HS-5 (cell line): ENCODE data around the gene NTSR1.

Experiments
- DNase-seq: peaks from one replicate; pipeline ENCODE4 v3.0.0-alpha.2; 2012; ENCODE audit warnings: low read depth

NTSR1 gene

DNA sequence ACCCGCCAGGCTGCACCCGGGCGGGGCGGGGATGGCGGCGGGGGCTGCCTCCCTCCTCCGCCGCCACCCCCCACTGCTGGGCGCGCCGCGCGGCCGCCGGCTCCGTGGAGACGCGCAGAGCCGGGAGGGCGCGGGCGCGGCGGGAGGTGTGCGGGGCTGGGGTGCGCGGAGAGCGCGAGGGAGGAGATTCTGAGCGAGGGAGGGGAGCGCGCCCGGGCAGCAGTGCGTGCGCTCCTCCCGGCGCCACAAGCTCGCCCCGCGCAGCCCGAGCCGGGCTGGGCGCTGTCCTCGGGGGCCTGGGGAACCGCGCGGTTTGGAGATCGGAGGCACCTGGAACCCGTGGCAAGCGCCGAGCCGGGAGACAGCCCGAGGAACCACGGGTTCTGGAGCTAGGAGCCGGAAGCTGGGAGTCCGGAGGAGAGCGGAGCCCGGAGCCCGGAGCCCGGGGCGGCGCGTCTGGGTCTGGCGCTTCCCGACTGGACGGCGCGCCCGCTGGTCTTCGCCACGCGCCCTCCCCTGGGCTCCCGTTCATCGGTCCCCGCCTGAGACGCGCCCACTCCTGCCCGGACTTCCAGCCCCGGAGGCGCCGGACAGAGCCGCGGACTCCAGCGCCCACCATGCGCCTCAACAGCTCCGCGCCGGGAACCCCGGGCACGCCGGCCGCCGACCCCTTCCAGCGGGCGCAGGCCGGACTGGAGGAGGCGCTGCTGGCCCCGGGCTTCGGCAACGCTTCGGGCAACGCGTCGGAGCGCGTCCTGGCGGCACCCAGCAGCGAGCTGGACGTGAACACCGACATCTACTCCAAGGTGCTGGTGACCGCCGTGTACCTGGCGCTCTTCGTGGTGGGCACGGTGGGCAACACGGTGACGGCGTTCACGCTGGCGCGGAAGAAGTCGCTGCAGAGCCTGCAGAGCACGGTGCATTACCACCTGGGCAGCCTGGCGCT lies at the start of gene NTSR1:
Gene NTSR1 (plus strand): TSS at position 246 of the 946 bp plus-strand sequence. CDS start 372 bp downstream, at position 618.
- no peak for DNase-seq

DNA sequence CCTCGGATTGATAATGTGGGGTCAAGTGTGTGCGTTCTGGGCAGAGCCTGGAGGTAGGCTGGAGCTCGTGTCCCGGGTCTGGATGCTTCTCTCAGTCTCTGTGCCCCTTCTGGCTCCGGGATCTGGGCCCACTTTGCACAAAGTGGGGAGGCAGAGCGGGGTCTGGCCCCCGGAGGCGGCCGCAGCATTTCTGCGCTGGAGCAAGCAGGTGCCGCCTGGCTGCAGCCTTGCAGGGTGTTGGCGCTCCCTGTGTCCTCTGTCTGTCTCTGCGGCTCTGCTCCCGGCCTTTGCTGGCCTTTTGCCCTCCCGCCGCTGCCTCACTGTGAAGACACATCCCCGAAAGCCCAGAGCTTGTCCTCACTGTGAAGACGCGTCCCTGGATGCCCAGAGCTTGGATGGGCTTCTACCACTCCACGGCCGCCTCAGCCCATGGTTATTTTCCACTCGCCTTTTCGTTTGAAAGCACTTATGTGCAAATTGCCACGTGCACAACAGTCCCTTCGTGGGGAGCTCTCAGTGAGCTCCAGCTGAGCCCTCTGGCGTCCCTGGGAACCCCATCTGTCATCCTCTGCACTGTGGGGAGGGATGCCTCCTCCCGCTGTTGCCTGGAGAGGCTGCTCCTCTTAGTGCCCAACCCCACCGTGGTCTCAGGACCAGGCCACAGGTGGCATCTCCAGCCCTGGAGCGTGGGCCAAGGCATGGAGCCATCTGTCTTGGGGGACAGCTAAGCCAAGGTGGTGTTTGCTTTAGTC lies 49.0 kb upstream of the NTSR1 start:
- no peak for DNase-seq

DNA sequence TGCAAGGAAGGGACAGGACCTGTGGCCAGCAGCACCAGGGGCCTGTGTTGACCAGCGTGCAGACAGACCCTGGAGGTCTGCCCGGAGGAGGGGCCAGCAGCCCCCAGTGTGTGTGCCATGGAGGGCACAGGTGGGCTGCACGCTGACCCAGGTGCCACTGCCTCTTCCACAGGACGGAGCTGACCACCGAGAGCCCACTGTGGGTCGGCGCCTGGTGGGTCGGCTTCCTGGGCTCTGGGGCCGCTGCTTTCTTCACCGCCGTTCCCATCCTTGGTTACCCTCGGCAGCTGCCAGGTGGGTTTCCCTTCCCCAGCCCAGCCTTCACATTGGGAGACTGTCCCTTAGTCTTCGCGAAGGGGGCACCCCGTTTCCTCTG lies 48.4 kb upstream of the NTSR1 start:
- no peak for DNase-seq

DNA sequence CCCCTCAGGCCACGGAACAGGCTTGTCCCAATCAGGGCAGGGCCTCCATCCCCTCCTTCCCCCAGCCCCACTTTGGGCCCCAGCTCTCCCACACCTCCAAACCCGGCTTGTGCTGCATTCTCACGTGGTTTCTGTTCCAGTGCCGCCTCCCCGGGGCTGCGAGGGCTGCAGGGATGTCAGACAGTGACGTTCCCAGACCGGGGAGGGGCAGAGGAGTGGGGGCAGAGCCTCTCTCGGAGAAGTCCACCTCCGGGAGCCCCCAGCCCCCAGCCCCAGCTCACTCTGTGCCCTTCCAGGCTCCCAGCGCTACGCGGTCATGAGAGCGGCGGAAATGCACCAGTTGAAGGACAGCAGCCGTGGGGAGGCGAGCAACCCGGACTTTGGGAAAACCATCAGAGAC lies 47.9 kb upstream of the NTSR1 start:
- DNase-seq, result no peak

DNA sequence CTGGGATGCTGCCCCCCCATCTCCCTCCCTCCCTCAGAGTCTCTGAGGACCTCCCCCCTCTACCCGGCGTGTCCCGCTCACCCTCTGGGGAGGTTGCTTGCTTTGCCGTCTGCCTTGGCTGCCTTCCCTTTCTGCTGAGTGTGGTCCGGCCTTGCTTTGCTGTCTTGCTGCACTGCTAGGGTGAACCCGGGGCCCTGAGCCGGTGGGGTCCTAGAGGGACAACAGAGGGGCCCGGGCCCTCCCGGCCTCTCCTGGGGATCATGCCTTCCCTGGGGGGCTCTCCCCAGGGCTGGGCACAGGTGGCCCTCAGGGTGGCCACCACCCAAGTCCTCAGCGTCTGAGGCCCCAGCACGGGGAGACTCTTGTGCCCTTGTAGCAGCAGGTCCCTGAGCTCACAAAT lies 47.0 kb upstream of the NTSR1 start:
- DNase-seq, result no peak

DNA sequence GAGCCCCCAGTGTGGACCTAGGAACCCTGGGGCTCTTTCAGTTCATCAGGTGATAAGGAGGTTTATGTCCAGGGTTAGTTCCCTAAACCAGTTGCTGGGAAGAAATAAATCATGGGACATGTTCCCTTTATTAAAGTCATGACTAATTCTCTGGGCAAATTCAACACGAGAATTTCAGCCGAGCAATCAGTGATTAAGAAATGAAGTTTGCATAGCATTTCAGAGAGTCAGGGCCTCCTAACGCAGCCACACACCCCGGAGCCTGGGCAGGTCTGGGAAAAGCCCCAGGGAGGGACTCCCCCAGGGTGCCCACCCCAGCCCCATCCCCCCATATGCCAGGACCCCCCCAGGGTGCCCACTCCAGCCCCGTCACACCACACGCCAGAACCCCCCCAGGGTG lies 46.2 kb upstream of the NTSR1 start:
- peak; percentile 69 for DNase-seq

DNA sequence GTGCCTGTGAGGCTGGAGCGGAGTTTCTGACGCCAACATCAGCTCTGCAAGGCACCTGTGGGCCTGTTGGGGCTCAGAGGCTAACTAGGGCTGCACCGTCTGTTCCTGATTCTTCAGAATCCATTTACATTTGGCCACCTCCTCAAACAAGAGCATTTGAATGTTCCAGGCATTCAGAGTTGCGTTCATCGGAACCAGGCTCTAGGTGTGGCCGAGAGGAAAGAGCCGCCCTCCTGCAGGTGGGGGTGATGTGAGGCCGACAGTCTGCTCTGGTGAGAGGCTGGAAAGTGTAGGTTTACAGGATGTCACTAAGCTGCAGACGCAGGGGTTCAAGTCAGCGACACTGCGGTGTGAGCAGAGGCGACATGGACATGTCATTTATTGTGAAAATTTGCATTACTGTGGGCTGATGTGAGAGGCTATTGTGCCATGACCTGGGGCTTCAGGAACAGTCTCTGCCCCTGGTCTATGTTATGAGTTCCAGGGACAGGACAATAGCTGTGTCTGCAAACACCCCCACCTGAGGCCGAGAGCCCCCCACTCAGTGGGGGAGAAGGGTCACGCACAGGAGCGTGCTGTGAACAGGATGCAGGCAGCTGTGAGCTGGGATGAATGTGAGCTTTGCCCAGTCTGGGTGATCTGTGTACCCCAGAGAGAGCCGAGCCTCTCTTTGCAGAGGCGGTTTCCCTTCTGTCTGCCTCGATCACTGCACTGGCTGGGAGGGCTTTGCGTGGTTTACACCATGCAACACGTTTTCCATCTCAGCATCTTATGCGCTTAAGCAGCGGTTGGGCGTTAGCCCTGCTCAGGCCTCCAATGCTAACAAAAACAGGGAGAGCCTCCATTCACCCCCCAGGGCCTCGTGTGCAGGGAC lies 45.3 kb upstream of the NTSR1 start:
- DNase-seq, result no peak

DNA sequence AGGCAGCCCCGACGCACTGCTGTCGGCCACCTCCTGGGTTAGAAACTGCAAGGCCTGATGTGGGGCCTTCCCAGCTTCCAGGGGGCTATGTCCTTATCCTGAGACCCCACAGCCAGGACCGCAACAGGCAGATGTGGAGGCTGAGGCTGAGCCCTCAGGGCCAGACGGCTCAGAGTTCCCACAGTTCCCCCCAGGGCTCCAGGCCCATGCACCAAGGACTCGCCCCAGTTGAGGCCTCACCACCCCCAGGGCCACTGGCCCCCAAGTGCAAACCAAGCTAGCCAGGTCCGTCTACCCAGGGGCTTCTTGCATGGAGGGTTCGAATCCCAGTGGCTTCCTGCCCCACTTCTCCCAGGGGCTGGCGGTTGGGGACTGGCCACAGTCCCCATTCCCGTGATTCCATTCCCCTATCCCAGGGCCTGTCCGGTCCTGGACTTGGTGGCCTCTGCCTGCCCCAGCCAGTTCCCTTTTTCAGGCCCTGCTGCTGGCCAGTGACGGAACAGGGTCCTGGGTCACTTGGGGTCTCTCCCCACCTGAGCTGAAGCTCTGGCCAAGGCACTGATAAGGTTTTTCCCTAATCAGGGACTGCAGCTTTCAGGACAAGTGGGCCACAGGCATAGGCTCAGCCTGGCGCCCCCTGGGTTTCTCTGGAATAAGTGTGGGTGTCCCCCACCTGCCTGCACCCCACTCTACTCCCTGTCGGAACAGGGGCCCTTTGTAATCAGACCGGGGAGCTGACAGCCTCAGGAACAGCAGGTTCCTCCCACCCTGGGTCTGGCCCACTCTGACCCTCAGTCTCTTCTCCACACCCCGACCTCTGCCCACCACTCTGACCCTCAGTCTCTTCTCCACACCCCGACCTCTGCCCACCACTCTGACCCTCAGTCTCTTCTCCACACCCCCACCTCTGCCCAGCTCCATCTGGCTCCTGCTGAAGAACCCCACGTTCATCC lies 44.3 kb upstream of the NTSR1 start:
- DNase-seq, result no peak

DNA sequence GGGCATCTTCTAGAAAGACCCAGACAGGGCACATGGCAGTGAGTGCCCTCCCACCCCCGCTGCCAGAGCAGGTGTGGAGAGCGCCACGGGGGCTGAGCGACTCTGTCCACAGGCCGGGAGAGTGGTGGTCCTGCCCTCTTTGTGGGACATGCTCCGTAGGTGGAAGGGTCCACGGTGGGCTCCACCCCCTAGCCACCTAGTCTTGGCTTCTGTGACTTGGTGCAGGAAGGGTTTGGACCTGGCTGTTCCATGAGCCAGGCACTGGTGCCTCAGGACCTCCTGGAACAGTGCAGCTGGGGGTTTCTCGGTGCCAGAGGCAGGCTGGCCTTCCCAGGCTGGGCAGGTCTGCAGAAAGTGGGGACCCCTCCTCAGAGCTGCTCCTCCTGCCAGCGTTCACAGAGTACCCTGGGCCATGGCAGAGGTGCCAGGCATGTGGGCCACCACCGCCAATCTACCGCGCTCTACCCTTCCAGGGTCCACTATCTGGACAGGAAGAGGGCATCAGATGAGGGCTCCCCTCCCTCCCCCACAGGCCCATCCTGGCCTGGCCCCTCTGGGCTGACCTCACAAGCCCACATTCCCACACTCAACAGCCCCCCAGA lies 43.4 kb upstream of the NTSR1 start:
- DNase-seq, result no peak

DNA sequence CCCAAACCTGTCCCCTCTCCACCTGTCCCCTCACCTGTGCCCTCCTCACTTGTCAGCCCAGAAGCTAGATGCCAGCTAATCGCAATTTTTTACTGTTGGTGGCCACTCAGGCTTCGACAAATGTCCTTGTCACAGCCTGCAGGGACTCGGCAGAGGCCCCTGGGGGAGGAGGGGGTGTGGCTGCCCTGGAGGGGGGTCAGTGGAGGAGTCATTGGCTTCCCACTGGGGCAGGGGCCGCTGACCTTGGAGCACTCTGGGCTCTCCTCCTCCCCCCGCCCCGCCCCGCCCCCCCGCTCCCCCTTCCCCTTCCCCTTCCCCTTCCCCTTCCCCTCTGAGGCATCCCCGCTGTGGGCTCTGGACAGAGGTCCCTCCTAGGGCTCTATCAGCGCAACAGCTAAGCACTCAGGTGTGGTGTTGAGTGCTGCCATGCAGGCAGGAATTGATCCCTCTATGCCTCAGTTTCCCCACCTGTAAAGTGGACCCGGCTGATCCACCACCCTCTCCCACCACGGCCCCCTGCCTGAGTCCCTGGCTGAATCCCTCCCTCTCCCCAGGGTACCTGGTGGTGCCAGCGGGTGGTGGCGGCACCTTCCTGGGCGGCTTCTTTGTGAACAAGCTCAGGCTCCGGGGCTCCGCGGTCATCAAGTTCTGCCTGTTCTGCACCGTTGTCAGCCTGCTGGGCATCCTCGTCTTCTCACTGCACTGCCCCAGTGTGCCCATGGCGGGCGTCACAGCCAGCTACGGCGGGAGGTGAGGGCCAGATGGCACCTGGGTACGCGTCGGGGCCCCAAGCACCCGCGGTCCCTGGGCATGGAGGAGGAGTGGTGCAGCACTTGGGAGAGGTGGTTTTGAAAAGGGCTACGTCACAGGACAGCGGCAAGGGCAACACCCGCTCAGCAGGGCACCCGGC lies 42.6 kb upstream of the NTSR1 start:
- DNase-seq, result no peak

DNA sequence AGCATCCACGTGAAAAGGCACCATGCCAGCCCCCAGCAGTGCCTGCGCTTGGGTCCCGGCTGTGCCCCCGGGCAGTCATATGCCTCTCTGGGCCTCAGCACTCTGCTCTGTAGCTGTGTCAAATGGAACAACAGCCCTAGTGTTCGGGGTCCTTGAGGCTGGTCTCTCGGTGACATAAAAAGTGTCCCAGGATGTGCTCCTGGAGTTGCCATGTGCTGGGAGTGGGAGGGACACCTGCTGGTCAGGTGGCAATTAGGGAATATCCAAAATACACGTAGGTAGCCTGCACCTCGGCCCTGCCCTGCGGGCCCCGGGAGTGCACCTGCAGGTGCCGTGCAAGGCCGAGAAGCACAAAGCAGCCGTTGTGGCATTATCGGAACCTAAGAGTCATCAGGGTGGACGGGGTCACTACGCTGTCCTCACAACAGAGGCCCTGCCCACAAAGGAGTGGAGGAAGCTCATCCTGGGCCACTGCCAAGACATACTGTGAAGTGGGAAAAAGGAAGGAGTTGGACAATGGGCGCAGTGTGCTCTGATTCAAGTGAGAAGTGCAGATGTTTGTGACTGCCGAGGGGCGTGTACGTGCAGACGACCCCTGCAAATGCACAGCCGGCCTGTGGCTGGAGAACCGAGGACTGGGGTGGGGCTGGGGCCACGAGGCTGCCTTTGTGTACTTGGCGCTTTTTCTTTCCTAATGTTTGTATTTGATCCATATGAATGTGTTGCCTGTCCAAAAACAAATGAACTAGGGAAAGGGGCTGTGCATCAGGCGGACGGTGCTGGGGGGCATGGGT lies 41.7 kb upstream of the NTSR1 start:
- no peak for DNase-seq

DNA sequence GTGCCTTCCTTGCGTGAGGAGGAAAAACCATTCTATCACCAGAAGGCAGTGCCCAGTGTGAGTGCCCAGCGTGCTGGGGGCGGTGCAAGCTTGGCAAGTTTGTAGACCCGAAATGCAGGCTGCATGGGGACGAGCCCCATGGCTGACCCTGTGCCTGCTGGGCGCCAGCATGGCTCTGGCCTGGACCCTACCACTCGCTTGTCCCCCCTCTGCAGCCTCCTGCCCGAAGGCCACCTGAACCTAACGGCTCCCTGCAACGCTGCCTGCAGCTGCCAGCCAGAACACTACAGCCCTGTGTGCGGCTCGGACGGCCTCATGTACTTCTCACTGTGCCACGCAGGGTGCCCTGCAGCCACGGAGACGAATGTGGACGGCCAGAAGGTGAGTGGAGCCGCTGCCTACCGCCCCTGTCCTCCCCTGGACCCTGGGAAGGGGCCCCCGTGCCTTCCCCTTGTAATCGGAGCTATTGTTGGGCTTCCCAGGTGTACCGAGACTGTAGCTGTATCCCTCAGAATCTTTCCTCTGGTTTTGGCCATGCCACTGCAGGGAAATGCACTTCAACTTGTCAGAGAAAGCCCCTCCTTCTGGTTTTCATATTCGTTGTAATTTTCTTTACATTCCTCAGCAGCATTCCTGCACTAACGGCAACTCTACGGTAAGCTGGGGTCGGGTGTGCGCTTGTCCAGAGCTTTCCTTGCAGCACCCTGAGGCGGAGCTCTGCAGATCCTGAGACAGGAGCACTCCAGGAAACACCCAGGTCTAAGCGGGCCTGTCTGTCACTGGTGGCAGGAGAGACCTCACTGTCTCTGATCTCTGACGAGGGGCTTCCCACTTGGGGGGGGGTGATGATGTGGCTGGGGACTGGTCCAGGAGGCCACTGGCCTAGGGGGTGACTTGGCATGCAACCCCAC lies 40.9 kb upstream of the NTSR1 start:
- DNase-seq, result no peak

DNA sequence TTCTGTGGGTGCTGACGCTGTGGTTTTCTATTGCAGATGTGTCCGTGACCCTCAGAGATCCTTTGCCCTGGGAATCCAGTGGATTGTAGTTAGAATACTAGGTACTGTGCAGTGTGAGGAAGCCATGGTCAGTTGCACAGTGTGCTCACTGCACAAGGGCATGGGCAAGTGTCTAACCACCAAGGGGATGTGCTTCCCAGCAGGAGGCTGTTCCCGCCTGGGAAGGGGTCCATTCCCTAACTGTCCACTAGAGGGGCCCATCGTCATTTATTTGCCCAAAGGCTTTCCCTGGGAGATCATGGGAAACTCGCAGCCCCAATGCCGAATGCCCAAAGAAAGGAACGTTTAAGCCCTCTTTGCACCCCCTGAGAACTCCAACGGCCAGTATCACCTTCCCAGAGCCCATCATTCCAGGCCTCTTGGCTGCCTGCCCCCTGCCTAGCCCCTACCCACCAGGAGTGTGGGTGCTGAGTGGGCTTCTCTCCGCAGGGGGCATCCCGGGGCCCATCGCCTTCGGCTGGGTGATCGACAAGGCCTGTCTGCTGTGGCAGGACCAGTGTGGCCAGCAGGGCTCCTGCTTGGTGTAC lies 40.1 kb upstream of the NTSR1 start:
- peak; percentile 30 for DNase-seq

DNA sequence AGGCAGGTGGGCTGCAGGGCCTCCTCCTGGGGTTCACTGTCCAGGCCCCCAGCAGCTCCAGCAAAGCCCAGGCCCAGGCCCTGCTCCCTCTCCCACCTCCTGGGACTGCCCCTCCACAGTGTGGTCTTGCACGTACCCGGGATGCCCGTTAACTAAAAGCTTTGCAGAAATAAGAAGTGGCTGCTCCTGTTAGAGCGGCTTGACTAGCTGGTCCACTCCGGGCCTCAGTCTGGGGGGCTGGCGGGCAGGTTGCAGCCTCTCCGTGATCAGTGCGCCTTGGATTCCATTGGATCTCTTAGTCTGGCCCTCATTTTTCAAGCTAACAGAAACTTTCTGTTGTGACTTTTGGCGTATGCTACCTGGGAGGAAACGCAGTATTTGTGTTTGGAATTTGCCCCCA lies 39.4 kb upstream of the NTSR1 start:
- DNase-seq, result no peak

DNA sequence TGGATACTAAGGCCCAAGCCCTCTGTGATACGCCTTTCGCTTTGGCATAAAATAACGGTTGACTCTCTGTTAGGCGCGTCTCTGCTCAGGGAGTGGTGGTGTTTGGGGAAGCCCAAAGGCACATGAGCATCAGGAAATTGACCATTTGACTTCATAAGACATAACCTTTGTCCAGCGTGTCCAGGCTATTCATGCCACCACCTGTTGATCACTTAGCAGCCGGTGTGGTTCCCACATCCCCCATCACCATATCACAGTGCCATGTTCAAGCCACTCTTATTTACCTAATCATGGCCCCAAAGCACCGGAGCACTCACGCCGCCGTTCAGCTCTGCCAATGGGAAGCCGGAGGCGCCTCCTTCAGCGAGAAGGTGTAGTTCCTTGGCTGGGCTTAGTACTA lies 38.5 kb upstream of the NTSR1 start:
- DNase-seq, result no peak

DNA sequence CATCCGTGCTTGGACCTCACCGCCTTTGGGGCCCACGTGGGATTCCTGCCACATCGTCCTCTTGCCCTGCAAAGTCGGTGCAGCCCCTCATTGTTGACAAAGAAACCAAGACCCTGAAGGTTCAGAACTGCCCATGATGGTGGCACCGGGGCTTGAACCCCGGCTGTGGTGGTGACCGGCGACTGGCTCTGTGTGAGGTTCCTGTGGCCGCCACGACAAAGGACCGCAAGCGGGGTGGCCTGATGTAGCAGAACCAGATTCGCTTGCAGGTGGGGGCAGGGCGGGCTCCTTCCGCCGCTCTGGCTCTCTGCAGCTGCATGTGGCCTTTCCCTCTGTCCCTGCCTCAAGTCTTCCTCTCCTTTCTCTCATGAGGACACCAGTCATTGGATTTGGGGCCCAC lies 37.6 kb upstream of the NTSR1 start:
- DNase-seq, result no peak

DNA sequence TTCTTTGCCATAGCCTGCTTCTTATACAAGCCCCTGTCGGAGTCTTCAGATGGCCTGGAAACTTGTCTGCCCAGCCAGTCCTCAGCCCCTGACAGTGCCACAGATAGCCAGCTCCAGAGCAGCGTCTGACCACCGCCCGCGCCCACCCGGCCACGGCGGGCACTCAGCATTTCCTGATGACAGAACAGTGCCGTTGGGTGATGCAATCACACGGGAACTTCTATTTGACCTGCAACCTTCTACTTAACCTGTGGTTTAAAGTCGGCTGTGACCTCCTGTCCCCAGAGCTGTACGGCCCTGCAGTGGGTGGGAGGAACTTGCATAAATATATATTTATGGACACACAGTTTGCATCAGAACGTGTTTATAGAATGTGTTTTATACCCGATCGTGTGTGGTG lies 36.9 kb upstream of the NTSR1 start:
- DNase-seq, result no peak
